Hematopoietic multipotent progenitor cell treated with erythropoietin and hydrocortisone succinate and interleukin-3 and kit ligand, for 15 days (in vitro differentiated cells): ENCODE data around the gene HILPDA.
A peak's percentile ranks its signal among the peaks of the same experiment; 100 is the strongest.
"Not testable (repeated sequence)": the region's sequence is repeated elsewhere in the genome, so short reads cannot be mapped to it uniquely, and the experiment has no call there.

ENCODE experiments used
- DNase-seq: peaks from one replicate; pipeline ENCODE4 v3.0.0-alpha.2; 2015; ENCODE audit warnings: low spot score

Gene HILPDA

DNA sequence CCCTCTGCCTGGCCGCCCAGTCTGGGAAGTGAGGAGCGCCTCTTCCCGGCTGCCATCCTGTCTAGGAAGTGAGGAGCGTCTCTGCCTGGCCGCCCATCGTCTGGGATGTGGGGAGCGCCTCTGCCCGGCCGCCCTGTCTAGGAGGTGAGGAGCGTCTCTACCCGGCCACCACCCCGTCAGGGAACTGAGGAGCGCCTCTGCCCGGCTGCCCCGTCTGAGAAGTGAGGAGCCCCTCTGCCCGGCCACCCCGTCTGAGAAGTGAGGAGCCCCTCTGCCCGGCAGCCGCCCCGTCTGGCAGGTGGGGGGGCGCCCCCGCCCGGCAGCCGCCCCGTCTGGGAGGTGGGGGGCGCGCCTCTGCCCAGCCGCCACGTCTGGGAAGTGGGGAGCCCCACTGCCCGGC is 7.7 kb downstream of the HILPDA start:
- DNase-seq: not testable (repeated sequence)

DNA sequence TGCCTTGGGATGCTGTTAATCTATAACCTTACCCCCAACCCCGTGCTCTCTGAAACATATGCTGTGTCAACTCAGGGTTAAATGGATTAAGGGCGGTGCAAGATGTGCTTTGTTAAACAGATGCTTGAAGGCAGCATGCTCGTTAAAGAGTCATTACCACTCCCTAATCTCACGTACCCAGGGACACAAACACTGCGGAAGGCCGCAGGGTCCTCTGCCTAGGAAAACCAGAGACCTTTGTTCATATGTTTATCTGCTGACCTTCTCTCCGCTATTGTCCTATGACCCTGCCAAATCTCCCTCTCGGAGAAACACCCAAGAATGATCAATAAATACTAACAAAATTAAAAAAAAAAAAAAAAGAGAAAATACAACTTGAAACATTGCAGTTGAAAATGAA is 8.3 kb downstream of the HILPDA start:
- not testable (repeated sequence) for DNase-seq

- not testable (repeated sequence) for DNase-seq
These were observed 11.2 kb downstream of the HILPDA start for GRCh38 chr7:128466871-128467270.

- peak; percentile 87 for DNase-seq
These were observed 21.0 kb downstream of the HILPDA start, which contains the start of gene METTL2B for GRCh38 chr7:128476402-128477335. TSS of gene METTL2B (plus strand) at chr7:128476748. CDS start at chr7:128476766, 18 bp downstream.

- not testable (repeated sequence) for DNase-seq
These were observed 21.6 kb downstream of the HILPDA start for GRCh38 chr7:128477336-128477690.

GRCh38 chr7:128479082-128479481 is 23.4 kb downstream of the HILPDA start:
- DNase-seq: not testable (repeated sequence)

GRCh38 chr7:128488134-128488533 is 32.5 kb downstream of the HILPDA start:
- not testable (repeated sequence) for DNase-seq

DNA sequence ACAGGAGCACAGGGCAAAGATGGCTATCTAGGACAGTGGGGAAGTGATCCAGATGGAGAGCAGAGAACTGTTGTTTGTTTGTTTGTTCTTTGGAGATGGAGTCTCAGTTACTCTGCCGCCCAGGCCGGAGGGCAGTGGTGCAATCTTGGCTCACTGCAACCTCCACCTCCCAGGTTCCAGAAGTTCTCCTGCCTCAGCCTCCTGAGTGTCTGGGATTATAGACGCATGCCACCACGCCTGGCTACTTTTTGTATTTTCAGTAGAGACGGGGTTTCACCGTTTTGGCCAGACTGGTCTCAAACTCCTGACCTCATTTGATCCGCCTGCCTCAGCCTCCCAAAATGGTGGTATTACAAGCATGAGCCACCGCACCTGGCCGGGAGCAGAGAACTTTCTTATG is 41.7 kb downstream of the HILPDA start:
- DNase-seq: no peak

- DNase-seq: not testable (repeated sequence)
These were observed 49.7 kb downstream of the HILPDA start for GRCh38 chr7:128505416-128505815.

GRCh38 chr7:128506819-128507218 is 51.1 kb downstream of the HILPDA start:
- DNase-seq: not testable (repeated sequence)

DNA sequence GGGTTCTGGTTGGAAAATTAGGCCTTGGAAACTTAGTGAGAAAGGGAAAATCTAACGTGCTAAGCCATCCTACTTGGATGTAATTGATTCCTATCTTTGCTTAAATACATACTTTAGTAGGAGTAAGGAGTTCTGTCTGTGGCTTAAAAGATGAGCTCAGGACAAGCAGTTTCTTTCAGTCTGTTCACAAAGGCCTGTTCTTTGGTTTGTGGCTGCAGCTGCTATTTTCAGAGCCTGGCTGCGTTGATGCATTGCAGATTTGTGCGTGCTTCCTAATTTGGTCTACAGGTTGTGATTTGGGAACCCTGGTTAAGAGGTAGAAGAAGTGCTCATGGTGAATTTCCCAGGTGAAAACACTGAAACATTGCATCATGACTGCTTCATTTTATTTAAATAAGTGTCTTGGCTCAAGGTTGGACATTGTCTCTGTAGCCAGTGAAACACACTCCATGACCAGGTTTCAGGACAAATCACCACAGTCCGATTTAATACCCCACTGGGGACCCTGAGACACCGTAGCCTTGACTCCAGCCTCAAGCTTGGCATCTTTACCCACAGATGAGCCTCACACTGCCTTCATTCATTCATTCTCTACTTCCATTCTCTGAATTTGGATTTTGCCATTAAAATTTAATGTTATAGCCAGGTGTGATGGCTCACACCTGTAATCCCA is 51.8 kb downstream of the HILPDA start:
- not testable (repeated sequence) for DNase-seq
